ENCODE data around the gene TENT5A.

GRCh38 chr6:81735756-81736380, 16.6 kb downstream of the TENT5A start:
- TF ChIP-seq GATA2 (IDR thresholded peaks at IDR 0.05; ENCODE audit: low read depth, low read length) = no peak
- no peak for TF ChIP-seq GATA3 (IDR thresholded peaks at IDR 0.05; ENCODE audit: low read depth, low read length)
